Measurements from ENCODE around the gene MAP2K1. TPM values are rescaled to one million over a fixed set of nuclear protein-coding genes. Genes with fewer than 3 reads are reported as not detected.
"Not testable (repeated sequence)": the region's sequence is repeated elsewhere in the genome, so short reads cannot be mapped to it uniquely, and the experiment has no call there.

MAP2K1 gene
- polyA plus RNA-seq: 27.1 TPM
- long read RNA-seq, donor 1, partial matches to known transcripts: 0 of 2 reads
- long read RNA-seq, donor 1, other reads (novel, unspliced or antisense): 0 of 2 reads
- long read RNA-seq, donor 2, transcript MAP2K1-201 (11 exons, 3,410 nt): major isoform, 11 of 3,158 reads
- long read RNA-seq, donor 2, partial matches to known transcripts: 2,943 of 3,158 reads
- long read RNA-seq, donor 2, other reads (novel, unspliced or antisense): 204 of 3,158 reads
- long read RNA-seq, donor 3: 0 reads
- long read RNA-seq, donor 4: 0 reads
- long read RNA-seq, donor 5, partial matches to known transcripts: 0 of 4 reads
- long read RNA-seq, donor 5, other reads (novel, unspliced or antisense): 0 of 4 reads
- long read RNA-seq, donor 6, partial matches to known transcripts: 1,407 of 2,392 reads
- long read RNA-seq, donor 6, other reads (novel, unspliced or antisense): 982 of 2,392 reads
- long read RNA-seq, donor 7, partial matches to known transcripts: 0 of 2 reads
- long read RNA-seq, donor 7, other reads (novel, unspliced or antisense): 0 of 2 reads
- long read RNA-seq, donor 8, transcript MAP2K1-201 (11 exons, 3,410 nt): major isoform, 7 of 7 reads
- long read RNA-seq, donor 8, partial matches to known transcripts: 0 of 7 reads
- long read RNA-seq, donor 8, other reads (novel, unspliced or antisense): 0 of 7 reads
- long read RNA-seq, donor 9, partial matches to known transcripts: 2,642 of 2,843 reads
- long read RNA-seq, donor 9, other reads (novel, unspliced or antisense): 198 of 2,843 reads
- long read RNA-seq, donor 10, partial matches to known transcripts: 84 of 95 reads
- long read RNA-seq, donor 10, other reads (novel, unspliced or antisense): 8 of 95 reads
- long read RNA-seq, donor 11, partial matches to known transcripts: 34 of 36 reads
- long read RNA-seq, donor 11, other reads (novel, unspliced or antisense): 0 of 36 reads

DNA sequence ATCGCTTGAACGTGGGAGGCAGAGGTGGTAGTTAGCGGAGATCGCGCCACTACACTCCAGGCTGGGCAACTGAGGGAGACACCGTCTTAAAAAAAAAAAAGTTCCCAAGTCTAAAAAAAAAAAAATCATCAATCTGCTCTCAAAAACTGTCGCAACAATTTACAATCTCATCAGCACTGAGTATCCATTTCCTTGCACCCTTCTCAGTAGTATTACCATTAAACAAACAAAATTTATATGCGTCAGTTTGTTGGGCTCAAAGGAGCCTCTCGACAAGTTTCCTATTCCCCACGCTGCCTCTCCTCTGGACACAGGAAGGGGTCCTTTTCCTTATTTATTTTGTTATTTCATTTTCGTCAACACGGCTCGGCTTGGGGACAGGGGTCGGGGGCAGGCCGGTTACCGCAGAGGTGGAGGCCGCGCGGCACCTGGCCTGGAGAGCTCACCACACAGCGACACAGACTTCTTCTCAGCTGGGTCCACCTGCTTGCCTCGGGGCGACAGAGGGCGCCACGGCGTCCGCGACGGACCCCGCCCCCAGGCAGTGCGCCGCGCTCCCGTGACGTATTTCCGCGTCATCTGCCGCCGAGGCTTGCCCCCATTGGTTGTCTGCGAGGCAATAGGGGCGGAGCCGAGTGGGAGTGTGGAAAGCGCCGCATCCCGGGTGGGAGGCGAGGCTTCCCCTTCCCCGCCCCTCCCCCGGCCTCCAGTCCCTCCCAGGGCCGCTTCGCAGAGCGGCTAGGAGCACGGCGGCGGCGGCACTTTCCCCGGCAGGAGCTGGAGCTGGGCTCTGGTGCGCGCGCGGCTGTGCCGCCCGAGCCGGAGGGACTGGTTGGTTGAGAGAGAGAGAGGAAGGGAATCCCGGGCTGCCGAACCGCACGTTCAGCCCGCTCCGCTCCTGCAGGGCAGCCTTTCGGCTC, at the start of gene MAP2K1:
Gene MAP2K1 (plus strand): TSS at position 709 of the 920 bp plus-strand sequence. CDS start 436 bp downstream, outside the sequence.
- peak within 1 kb of the TSS; percentile 89 for H3K4me3 ChIP-seq (ENCODE audit: low read length)
- no peaks in the 10 kb centered on the region for H3K27me3 ChIP-seq (ENCODE audit: control insufficient read depth, insufficient read depth, low read length)
- peak within 1 kb of the TSS; percentile 91 for H3K27ac ChIP-seq (ENCODE audit: low read length)
- peak; percentile 98 for DNase-seq
- no CpG with 5 or more reads among the region's 69 CpGs for WGBS (ENCODE audit: insufficient coverage, low lambda C conversion rate)
- peaks cover 3% of the 10 kb centered on the region for H3K9me3 ChIP-seq (ENCODE audit: control insufficient read depth, low read depth, low read length)
- H3K36me3 ChIP-seq (ENCODE audit: control insufficient read depth, insufficient read depth, low read length): no peaks in the 10 kb centered on the region
- peaks cover 11% of the 10 kb centered on the region for H3K4me1 ChIP-seq (ENCODE audit: control insufficient read depth, insufficient read depth, low read length)

DNA sequence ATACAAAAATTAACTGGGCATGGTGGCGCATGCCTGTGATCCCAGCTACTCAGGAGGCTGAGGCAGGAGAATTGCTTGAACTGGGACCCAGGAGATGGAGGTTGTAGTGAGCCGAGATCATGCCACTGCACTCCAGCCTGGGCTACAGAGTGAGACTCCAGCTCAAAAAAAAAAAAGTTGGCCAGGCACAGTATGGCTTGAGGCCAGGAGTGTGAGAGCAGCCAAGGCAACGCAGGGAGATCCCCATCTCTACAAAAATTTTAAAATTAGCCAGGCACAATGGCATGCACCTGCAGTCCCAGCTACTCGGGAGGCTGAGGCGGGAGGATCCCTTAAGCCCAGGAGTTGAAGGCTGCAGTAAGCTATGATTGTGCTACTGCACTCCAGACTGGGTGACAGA, 38.2 kb upstream of the MAP2K1 start:
- not testable (repeated sequence) for DNase-seq

DNA sequence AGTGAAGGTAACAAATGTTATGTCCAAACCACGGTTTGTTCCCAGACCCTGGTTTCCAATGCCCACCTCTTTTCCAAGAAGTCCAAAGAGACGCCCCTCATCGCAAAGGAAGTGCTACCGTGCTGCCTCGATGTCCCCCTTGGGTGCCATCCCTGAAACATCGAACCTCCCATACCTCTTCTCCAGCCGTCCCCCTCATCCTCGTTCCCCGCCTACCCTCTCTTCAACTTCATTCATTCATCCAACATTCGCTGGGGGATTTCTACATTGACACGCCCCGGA, 30.7 kb upstream of the MAP2K1 start:
- Histone ChIP-seq H3K9me3 (ENCODE audit: control insufficient read depth, low read depth, low read length) (no peaks in the 10 kb centered on the region), H3K27ac (ENCODE audit: low read length) (peak overlapping the region; percentile 50), H3K27me3 (ENCODE audit: control insufficient read depth, insufficient read depth, low read length) (no peaks in the 10 kb centered on the region), H3K36me3 (ENCODE audit: control insufficient read depth, insufficient read depth, low read length) (peaks cover 2% of the 10 kb centered on the region), H3K4me3 (ENCODE audit: low read length) (peak overlapping the region; percentile 67), H3K4me1 (ENCODE audit: control insufficient read depth, insufficient read depth, low read length) (peaks cover 12% of the 10 kb centered on the region)
- peak in 1 of 2 donors; percentile 7 for DNase-seq
- WGBS (ENCODE audit: insufficient coverage, low lambda C conversion rate): no CpG with 5 or more reads among the region's 12 CpGs

More for the DNA sequence above, 38.2 kb upstream of the MAP2K1 start:
- not testable (repeated sequence) for H3K27ac ChIP-seq (ENCODE audit: low read length); H3K4me1 ChIP-seq (ENCODE audit: control insufficient read depth, insufficient read depth, low read length); H3K4me3 ChIP-seq (ENCODE audit: low read length); H3K27me3 ChIP-seq (ENCODE audit: control insufficient read depth, insufficient read depth, low read length); H3K9me3 ChIP-seq (ENCODE audit: control insufficient read depth, low read depth, low read length)
- peaks cover 23% of the 10 kb centered on the region for H3K36me3 ChIP-seq (ENCODE audit: control insufficient read depth, insufficient read depth, low read length)
- no CpG with 5 or more reads among the region's 5 CpGs for WGBS (ENCODE audit: insufficient coverage, low lambda C conversion rate)

DNA sequence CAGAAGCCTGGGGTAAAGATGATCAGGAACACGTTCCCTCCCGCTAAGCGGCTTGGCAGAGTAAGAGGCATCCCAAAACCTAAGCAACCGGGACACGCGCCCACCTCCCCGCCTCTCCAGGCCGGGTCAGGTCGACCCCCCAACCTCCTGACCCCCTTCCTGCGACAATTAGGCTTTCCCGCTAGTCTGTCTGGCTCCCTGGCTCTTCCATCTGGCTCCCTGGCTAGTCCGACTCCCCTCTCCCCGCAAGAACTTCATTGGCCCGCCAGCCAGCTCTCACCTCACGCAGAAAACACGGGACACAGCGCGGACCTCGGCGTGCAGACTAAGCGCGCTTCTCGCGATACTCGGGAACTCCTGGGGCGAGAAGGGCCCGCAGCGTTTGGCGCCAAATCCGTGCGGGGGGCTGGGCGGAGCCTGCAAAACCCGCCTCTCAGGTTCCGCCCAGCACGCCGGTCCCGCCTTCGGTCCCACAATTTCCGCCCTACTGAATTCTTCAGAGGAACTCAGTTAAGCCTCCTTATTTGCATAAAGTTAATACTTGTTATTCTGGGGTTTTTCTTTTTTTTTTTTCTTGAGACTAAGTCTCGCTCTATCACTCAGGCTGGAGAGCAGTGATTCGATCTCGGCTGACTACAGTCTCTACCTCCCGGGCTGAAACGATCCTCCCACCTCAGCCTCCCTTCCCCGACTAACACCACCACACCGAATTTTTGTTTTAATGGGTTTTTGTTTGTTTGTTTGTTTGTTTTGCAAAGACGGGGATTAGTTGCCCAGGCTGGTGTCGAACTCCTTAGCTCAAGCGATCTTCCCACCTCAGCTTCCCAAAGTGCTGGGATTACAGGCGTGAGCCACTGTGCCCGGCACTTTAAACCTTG, 30.1 kb upstream of the MAP2K1 start, which contains the start of gene TIPIN:
Gene TIPIN (minus strand): TSS at position 327 of the 878 bp plus-strand sequence. CDS start 3,738 bp downstream, outside the sequence.
- H3K9me3 ChIP-seq (ENCODE audit: control insufficient read depth, low read depth, low read length): no peaks in the 10 kb centered on the region
- H3K27me3 ChIP-seq (ENCODE audit: control insufficient read depth, insufficient read depth, low read length): no peaks in the 10 kb centered on the region
- H3K4me3 ChIP-seq (ENCODE audit: low read length): peak within 1 kb of the TSS; percentile 67
- peaks cover 2% of the 10 kb centered on the region for H3K36me3 ChIP-seq (ENCODE audit: control insufficient read depth, insufficient read depth, low read length)
- 45% methylated on average over 3 of the region's 51 CpGs for WGBS (ENCODE audit: insufficient coverage, low lambda C conversion rate)
- DNase-seq: peak; percentile 95 to 96
- H3K4me1 ChIP-seq (ENCODE audit: control insufficient read depth, insufficient read depth, low read length): peaks cover 12% of the 10 kb centered on the region
- H3K27ac ChIP-seq (ENCODE audit: low read length): peak within 1 kb of the TSS; percentile 62

DNA sequence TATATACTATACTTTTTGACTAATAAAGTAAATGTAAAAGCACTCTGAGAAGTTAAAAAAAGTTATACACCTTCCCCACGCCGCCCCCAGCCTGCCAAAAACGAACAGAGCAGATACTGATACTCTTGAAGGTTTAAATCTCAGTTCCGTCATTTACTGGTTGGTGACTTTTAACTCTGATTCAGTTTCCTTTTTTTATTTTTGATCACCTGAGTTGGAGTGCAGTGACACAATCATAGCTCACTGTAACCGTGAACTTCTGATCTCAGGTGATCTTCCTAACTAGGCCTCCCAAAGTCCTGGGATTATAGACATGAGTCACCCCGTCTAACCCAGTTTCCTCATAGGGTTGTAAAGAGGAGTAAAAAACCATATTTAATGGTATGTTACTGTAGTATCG, 27.0 kb upstream of the MAP2K1 start:
- peak overlapping the region; percentile 84 for H3K27ac ChIP-seq (ENCODE audit: low read length)
- peak; percentile 88 to 94 for DNase-seq
- no peaks in the 10 kb centered on the region for H3K36me3 ChIP-seq (ENCODE audit: control insufficient read depth, insufficient read depth, low read length)
- H3K4me1 ChIP-seq (ENCODE audit: control insufficient read depth, insufficient read depth, low read length): peaks cover 12% of the 10 kb centered on the region
- H3K9me3 ChIP-seq (ENCODE audit: control insufficient read depth, low read depth, low read length): no peaks in the 10 kb centered on the region
- no peak overlapping the region for H3K4me3 ChIP-seq (ENCODE audit: low read length)
- no peaks in the 10 kb centered on the region for H3K27me3 ChIP-seq (ENCODE audit: control insufficient read depth, insufficient read depth, low read length)
- WGBS (ENCODE audit: insufficient coverage, low lambda C conversion rate): 47% methylated on average over 5 of the region's 7 CpGs

DNA sequence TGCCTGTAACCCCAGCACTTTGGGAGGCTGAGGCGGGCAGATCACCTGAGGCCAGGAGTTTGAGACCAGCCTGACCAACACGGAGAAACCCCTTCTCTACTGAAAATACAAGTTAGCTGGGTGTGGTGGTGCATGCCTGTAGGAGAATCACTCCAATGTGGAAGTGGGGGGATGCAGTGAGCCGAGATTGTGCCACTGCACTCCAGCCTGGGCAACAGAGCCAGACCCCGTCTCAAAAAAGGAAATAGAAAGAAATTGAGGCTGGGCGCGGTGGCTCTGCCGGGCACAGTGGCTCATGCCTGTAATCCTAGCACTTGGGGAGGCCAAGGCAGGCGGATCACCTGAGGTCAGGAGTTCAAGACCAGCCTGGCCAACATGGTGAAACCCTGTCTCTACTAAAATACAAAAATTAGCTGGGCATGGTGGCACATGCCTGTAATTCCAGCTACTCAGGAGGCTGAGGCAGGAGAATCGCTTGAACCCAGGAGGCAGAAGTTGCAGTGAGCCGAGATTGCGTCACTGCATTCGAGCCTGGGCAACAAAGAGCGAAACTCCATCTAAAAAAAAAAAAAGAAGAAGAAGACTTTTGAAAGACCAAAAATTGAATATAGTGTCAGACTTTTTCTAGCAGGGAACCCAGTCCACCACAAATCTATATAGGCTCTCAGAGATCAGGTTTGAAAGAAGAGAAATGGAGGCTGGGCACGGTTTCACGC, 24.8 kb upstream of the MAP2K1 start:
- H3K27me3 ChIP-seq (ENCODE audit: control insufficient read depth, insufficient read depth, low read length); H3K27ac ChIP-seq (ENCODE audit: low read length); DNase-seq; H3K36me3 ChIP-seq (ENCODE audit: control insufficient read depth, insufficient read depth, low read length); H3K9me3 ChIP-seq (ENCODE audit: control insufficient read depth, low read depth, low read length); H3K4me3 ChIP-seq (ENCODE audit: low read length): not testable (repeated sequence)
- H3K4me1 ChIP-seq (ENCODE audit: control insufficient read depth, insufficient read depth, low read length): peaks cover 12% of the 10 kb centered on the region
- WGBS (ENCODE audit: insufficient coverage, low lambda C conversion rate): 100% methylated on average over 2 of the region's 15 CpGs

DNA sequence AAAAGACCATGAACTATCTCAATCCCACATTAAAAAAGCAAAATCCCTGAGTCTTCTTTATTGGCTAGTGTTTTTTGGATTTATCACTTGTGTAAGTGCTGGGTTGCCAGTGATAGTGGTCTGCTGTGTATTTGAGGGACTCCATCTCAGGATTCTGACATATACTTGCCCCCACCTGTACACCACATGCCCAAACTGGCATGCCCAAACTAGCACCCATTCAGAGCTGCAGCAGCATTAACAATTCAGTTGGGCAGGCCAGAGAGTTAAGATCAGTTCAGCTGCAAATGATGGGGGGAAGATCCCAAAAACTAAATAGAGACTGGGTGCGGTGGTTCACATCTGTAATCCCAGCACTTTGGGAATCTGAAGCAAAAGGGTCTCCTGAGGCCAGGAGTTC, 23.9 kb upstream of the MAP2K1 start:
- H3K36me3 ChIP-seq (ENCODE audit: control insufficient read depth, insufficient read depth, low read length): no peaks in the 10 kb centered on the region
- WGBS (ENCODE audit: insufficient coverage, low lambda C conversion rate): no CpG with 5 or more reads among the region's 1 CpG
- no peak overlapping the region for H3K4me3 ChIP-seq (ENCODE audit: low read length)
- no peaks in the 10 kb centered on the region for H3K27me3 ChIP-seq (ENCODE audit: control insufficient read depth, insufficient read depth, low read length)
- H3K27ac ChIP-seq (ENCODE audit: low read length): no peak overlapping the region
- peaks cover 8% of the 10 kb centered on the region for H3K4me1 ChIP-seq (ENCODE audit: control insufficient read depth, insufficient read depth, low read length)
- no peak for DNase-seq
- no peaks in the 10 kb centered on the region for H3K9me3 ChIP-seq (ENCODE audit: control insufficient read depth, low read depth, low read length)

DNA sequence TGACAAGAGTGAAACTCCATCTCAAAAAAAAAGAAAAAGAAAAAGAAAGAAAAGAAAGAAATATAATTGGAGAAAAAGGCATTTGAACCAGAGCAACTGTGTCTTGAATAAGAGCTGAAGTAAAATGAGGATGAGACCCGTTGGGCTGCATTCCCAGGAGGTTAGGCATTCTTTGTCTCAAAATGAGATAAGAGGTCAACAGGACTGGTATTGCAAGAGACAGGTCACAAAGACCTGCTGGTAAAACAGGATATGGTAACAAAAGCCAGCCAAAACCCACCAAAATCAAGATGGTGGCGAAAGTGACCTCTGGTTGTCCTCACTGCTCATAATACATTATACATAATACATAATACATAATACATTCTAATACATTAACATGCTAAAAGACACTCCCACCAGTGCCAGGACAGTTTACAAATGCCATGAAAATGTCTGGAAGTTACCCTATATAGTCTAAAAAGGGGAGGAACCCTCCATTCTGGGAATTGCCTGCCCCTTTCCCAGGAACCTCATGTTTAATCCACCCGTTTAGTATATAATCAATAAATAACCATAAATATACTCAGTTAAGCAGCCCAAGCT, 21.7 kb upstream of the MAP2K1 start:
- H3K9me3 ChIP-seq (ENCODE audit: control insufficient read depth, low read depth, low read length): no peaks in the 10 kb centered on the region
- no peak overlapping the region for H3K4me3 ChIP-seq (ENCODE audit: low read length)
- DNase-seq: no peak
- no peaks in the 10 kb centered on the region for H3K27me3 ChIP-seq (ENCODE audit: control insufficient read depth, insufficient read depth, low read length)
- WGBS (ENCODE audit: insufficient coverage, low lambda C conversion rate): 60% methylated on average over 1 of the region's 3 CpGs
- peaks cover 2% of the 10 kb centered on the region for H3K4me1 ChIP-seq (ENCODE audit: control insufficient read depth, insufficient read depth, low read length)
- H3K36me3 ChIP-seq (ENCODE audit: control insufficient read depth, insufficient read depth, low read length): no peaks in the 10 kb centered on the region
- H3K27ac ChIP-seq (ENCODE audit: low read length): no peak overlapping the region
